Cardiac muscle cell (in vitro differentiated cells and primary cell): Measurements from ENCODE around the gene PRRT2. TPM values are rescaled to one million over a fixed set of nuclear protein-coding genes. Genes with fewer than 3 reads are reported as not detected.

ENCODE experiments used
- DNase-seq, 2 donors: peaks; one replicate each; pipeline versions ENCODE4 v3.0.0 to v3.0.0-alpha.2; 2010 to 2017; ENCODE audit warnings: low read depth in 1 of 2, low spot score in 1 of 2
- H3K27ac ChIP-seq: fragments of 200-600 bp; sonication (generic); 2 replicates; pipeline ENCODE4 v1.5.1; 2016
- H3K27me3 ChIP-seq: fragments of 200-600 bp; sonication (generic); 2 replicates; pipeline ENCODE4 v1.6.0; 2016; ENCODE audit warnings: control low read depth
- H3K36me3 ChIP-seq: fragments of 200-600 bp; sonication (generic); 2 replicates; pipeline ENCODE4 v1.5.1; 2016; ENCODE audit warnings: control low read depth
- H3K4me1 ChIP-seq: fragments of 200-600 bp; sonication (generic); 2 replicates; pipeline ENCODE4 v1.8.1; 2017; ENCODE audit warnings: low read depth, mild to moderate bottlenecking, mixed run types
- H3K4me3 ChIP-seq: fragments of 200-600 bp; sonication (generic); 2 replicates; pipeline ENCODE4 v1.5.1; 2016; ENCODE audit warnings: mild to moderate bottlenecking
- H3K9me3 ChIP-seq: fragments of 200-600 bp; sonication (generic); 2 replicates; pipeline ENCODE4 v1.5.1; 2017; ENCODE audit warnings: low read depth, mild to moderate bottlenecking, control low read depth
- polyA plus RNA-seq: library from polyadenylated mRNA; unstranded; fragments of >200 nt; fragmentation: Nextera tagmentation; extraction: Ambion mirVana; gene quantifications from 2 replicates; pipeline ENCODE4 v1.2.1, GENCODE V29; 2016
- total RNA-seq: library from RNA; depleted of rRNA; stranded (reverse); fragments of >200 nt; gene quantifications from 2 replicates; pipeline ENCODE4 v1.2.3, GENCODE V29; 2016
- TF ChIP-seq, protein P1 (sequence below): IDR thresholded peaks from 2 replicates; pipeline ENCODE4 v1.5.1; 2012; ENCODE audit warnings: low read depth, mild to moderate bottlenecking, low read length

The PRRT2 gene
- total RNA-seq (17.9 and 19.7 TPM in 2 replicates), polyA plus RNA-seq (19.3 and 19.8 TPM in 2 replicates)

DNA sequence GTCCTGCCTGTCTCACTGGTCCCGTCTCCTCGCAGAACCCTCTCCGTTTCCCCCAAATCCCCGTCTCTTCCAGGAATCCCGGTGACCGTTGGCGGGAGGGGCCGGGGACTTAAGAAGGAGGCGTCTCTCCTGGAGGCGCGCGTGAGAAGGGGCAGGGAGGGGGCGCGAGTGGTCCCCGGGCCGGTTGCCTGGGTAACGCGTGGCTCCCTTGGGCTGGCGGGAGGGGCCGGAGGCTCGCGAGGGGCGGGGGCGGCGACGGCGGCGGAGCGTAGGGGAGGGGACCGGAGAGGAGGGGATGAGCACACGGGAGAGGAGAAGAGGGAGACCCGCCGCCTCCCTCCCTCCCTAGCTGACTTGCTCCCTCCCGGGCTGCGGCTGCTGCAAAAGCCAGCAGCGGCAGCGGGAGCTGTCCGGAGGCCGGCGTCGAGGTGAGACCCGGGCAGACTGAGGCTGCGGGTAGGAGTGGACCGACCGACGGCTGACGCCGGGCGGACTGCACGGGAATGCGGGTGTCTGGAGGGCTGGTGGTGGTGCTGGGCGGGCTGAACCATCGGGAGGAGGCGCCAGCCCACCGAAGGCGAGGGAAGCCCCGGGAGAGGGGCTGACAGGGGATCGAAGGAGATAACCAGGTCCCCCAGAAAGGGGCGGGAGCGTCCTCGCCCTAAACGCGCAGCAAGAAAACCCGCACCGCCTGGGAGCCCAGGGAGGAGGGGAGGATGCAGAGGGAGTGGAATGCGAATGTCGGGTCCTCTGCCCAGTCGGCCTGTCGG is at the start of gene PRRT2:
Gene PRRT2, plus strand, starts transcription at position 298 of the 770 bp plus-strand sequence. CDS start 862 bp downstream, outside the sequence.
- H3K27me3 ChIP-seq, result no peaks in the 10 kb centered on the region
- peaks cover 10% of the 10 kb centered on the region for H3K36me3 ChIP-seq
- H3K4me1 ChIP-seq, result peaks cover 30% of the 10 kb centered on the region
- peak; percentile 47 to 80 for DNase-seq
- no peaks in the 10 kb centered on the region for H3K9me3 ChIP-seq
- peak within 1 kb of the TSS; percentile 51 for H3K4me3 ChIP-seq
- TF ChIP-seq, protein P1, sequence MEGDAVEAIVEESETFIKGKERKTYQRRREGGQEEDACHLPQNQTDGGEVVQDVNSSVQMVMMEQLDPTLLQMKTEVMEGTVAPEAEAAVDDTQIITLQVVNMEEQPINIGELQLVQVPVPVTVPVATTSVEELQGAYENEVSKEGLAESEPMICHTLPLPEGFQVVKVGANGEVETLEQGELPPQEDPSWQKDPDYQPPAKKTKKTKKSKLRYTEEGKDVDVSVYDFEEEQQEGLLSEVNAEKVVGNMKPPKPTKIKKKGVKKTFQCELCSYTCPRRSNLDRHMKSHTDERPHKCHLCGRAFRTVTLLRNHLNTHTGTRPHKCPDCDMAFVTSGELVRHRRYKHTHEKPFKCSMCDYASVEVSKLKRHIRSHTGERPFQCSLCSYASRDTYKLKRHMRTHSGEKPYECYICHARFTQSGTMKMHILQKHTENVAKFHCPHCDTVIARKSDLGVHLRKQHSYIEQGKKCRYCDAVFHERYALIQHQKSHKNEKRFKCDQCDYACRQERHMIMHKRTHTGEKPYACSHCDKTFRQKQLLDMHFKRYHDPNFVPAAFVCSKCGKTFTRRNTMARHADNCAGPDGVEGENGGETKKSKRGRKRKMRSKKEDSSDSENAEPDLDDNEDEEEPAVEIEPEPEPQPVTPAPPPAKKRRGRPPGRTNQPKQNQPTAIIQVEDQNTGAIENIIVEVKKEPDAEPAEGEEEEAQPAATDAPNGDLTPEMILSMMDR, result no peak
- peak within 1 kb of the TSS; percentile 89 for H3K27ac ChIP-seq

DNA sequence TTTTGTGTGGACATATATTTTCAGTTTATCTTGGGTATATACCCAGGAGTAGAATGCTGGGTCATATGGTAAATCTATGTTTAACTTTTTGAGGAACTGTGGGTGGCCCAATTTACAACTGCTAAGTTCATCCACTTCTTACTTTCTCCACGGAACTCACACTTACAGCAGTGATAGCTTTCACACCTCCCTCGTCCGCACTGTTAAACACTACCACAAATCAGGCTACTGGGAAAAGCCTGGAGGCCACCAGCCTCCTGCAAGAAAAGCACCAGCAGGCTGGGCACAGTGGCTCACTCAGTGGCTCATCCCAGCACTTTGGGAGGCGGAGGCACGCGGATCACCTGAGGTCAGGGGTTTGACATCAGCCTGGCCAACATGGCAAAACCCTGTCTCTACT is 48.7 kb upstream of the PRRT2 start:
- Histone ChIP-seq H3K36me3 (no peaks in the 10 kb centered on the region), H3K4me1 (no peaks in the 10 kb centered on the region), H3K27ac (no peak overlapping the region), H3K9me3 (no peaks in the 10 kb centered on the region), H3K4me3 (no peak overlapping the region), H3K27me3 (no peaks in the 10 kb centered on the region)
- TF ChIP-seq, protein P1, result no peak
- no peak for DNase-seq

DNA sequence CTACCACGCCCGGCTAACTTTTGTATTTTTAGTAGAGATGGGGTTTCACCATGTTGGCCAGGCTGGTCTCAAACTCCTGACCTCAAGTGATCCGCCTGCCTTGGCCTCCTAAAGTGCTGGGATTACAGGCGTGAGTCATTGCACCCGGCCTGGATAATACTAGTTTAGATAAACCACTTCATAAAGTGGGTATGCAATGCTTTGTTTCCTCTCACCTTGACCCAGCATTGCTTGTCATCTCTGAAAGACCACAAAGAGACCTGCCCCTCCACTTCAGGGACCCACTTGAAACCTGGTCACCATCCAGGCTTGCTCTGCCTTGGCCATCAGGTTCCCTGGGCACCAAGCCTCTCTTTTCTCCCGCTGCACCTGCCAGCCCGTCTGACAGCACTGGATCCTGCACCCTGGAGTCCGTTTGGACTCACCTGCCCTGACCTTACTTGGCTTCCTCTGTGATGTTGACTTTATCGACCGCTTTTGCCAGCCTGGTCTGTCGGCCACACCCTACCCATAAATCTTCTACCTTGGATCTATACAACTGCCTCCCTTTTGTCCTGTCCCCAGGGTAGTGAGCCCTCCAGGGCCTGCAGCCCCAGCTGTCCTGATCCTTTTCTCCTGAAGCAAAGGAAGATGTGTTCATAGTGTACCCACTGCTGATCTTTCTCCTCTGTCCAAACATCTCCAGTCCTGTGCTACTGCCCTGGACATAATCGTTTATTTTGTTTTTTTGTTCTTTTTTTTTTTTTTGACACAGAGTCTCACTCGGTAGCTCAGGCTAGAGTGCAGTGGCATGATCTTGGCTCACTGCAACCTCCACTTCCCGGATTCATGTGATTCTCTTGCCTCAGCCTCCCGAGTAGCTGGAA is 46.6 kb upstream of the PRRT2 start:
- Histone ChIP-seq H3K27ac (no peak overlapping the region), H3K27me3 (no peaks in the 10 kb centered on the region), H3K36me3 (no peaks in the 10 kb centered on the region), H3K9me3 (no peaks in the 10 kb centered on the region), H3K4me1 (no peaks in the 10 kb centered on the region), H3K4me3 (no peak overlapping the region)
- no peak for DNase-seq
- TF ChIP-seq, protein P1, result no peak

DNA sequence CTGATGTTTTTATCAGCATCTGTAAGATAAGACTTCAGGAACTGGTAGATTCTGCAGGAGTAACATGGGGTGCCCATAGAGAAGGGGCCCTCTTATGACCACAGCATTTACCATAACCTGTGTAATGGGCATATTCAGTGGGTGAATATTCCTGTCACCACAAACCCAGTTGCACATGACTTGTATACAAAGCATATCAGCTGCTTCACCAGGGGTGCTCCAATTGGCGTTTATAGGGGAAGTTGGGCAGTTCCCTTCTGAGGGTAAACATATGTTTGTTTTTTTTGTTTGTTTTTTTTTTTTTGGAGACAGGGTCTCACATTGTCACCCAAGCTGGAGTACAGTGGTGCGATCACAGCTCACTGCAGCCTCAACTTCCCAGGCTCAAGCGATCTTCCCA is 45.4 kb upstream of the PRRT2 start:
- Histone ChIP-seq H3K27ac (no peak overlapping the region), H3K4me3 (no peak overlapping the region), H3K36me3 (no peaks in the 10 kb centered on the region), H3K9me3 (no peaks in the 10 kb centered on the region), H3K27me3 (no peaks in the 10 kb centered on the region), H3K4me1 (no peaks in the 10 kb centered on the region)
- no peak for DNase-seq
- TF ChIP-seq, protein P1, result no peak

DNA sequence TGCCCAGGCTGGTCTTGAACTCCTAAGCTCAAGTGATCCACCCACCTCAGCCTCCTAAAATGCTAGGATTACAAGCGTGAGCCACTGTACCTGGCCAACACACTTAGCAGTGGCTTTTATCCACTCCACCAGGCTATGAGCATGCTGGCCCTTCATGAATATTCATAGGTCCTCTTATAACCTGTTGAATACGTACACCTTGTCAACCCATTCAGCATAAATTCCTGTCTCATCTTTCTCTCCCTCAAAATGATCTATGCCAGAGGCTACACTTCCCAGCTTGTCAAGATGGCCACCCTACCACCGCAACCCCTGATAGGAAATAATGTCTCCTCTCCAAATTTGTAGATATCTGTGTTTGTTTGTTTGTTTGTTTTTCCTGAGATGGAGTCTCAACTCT is 44.9 kb upstream of the PRRT2 start:
- Histone ChIP-seq H3K4me3 (no peak overlapping the region), H3K9me3 (no peaks in the 10 kb centered on the region), H3K36me3 (no peaks in the 10 kb centered on the region), H3K27me3 (no peaks in the 10 kb centered on the region), H3K4me1 (no peaks in the 10 kb centered on the region), H3K27ac (no peak overlapping the region)
- TF ChIP-seq, protein P1, result no peak
- DNase-seq, result no peak
